IMR-90 (cell line): ENCODE measurements around the gene TMEM163. TPM values are rescaled to one million over a fixed set of nuclear protein-coding genes. Genes with fewer than 3 reads are reported as not detected.
"Not testable (repeated sequence)": the region's sequence is repeated elsewhere in the genome, so short reads cannot be mapped to it uniquely, and the experiment has no call there.

Experiments
- ATAC-seq: fragments of 200-7000 bp; cut with Tn5 transposase; 2 replicates; pipeline ENCODE4 v1.9.1; 2020; ENCODE audit warnings: low read depth, mild to moderate bottlenecking, moderate library complexity
- BruUV-seq: library from RNA; stranded (reverse); fragments of 400-500 nt; replicated peaks from 2 replicates; lab custom pipeline; 2021; lab: Mats Ljungman, UMichigan
- CTCF ChIA-PET: fragments of 300-600 bp; formaldehyde crosslinking; extraction: SDS; loops from one replicate; lab custom pipeline; 2021; ENCODE audit warnings: antibody characterized with exemption; lab: Yijun Ruan, JAX
- POLR2A ChIA-PET: fragments of 300-600 bp; sonication (Branson Sonifier 250); formaldehyde crosslinking; loops from one replicate; lab custom pipeline; 2022; ENCODE audit warnings: antibody characterized with exemption; ENCODE audit not compliant: unreplicated experiment; lab: Charles Lee
- DNase-seq: peaks from one replicate; pipeline ENCODE4 v3.0.0; 2013
- H2AFZ ChIP-seq: replicated peaks from 2 replicates; pipeline ENCODE3; 2013; ENCODE audit warnings: low read length, mild to moderate bottlenecking; ENCODE audit not compliant: poor library complexity
- H2AK5ac ChIP-seq: 2 replicates; pipeline ENCODE4 v1.6.1; 2013; ENCODE audit warnings: low read depth, low read length, inconsistent platforms
- H2AK9ac ChIP-seq: replicated peaks from 2 replicates; pipeline ENCODE3; 2013; ENCODE audit warnings: mild to moderate bottlenecking, low read depth, low read length, moderate library complexity; ENCODE audit not compliant: poor library complexity
- H2BK120ac ChIP-seq: 2 replicates; pipeline ENCODE4 v1.6.1; 2013; ENCODE audit warnings: low read depth, low read length, inconsistent platforms
- H2BK15ac ChIP-seq: 3 replicates; pipeline ENCODE4 v1.6.1; 2013; ENCODE audit warnings: low read depth, low read length, inconsistent platforms
- H2BK20ac ChIP-seq: 2 replicates; pipeline ENCODE4 v1.6.1; 2013; ENCODE audit warnings: low read depth, mild to moderate bottlenecking, inconsistent platforms, low read length, moderate library complexity
- H2BK5ac ChIP-seq: 2 replicates; pipeline ENCODE4 v1.6.1; 2013; ENCODE audit warnings: mild to moderate bottlenecking, low read depth, low read length, inconsistent platforms; ENCODE audit not compliant: poor library complexity, severe bottlenecking
- H3K14ac ChIP-seq: replicated peaks from 2 replicates; pipeline ENCODE4 v1.6.1; 2013; ENCODE audit warnings: low read depth, low read length, inconsistent platforms
- H3K18ac ChIP-seq: 2 replicates; pipeline ENCODE4 v1.6.1; 2013; ENCODE audit warnings: low read depth, low read length, control low read depth
- H3K23ac ChIP-seq: 2 replicates; pipeline ENCODE4 v1.6.1; 2013; ENCODE audit warnings: low read depth, low read length, inconsistent platforms
- H3K27ac ChIP-seq: 2 replicates; pipeline ENCODE4 v1.5.1; 2013; ENCODE audit warnings: mild to moderate bottlenecking, control low read depth, low read length; ENCODE audit not compliant: insufficient read depth
- H3K27me3 ChIP-seq: 2 replicates; pipeline ENCODE4 v1.6.1; 2013; ENCODE audit warnings: low read length; ENCODE audit not compliant: control insufficient read depth, insufficient read depth
- H3K36me3 ChIP-seq: 2 replicates; pipeline ENCODE4 v1.6.1; 2013; ENCODE audit warnings: low read length, mixed read lengths; ENCODE audit not compliant: control insufficient read depth, insufficient read depth
- H3K4ac ChIP-seq: 2 replicates; pipeline ENCODE4 v1.6.1; 2013; ENCODE audit warnings: low read depth, low read length, inconsistent platforms
- H3K4me1 ChIP-seq: 2 replicates; pipeline ENCODE4 v1.6.1; 2013; ENCODE audit warnings: low read length, mixed read lengths; ENCODE audit not compliant: control insufficient read depth, insufficient read depth
- H3K4me2 ChIP-seq: 2 replicates; pipeline ENCODE4 v1.6.1; 2013; ENCODE audit warnings: low read depth, mild to moderate bottlenecking, control low read depth, low read length, moderate library complexity
- H3K4me3 ChIP-seq: 2 replicates; pipeline ENCODE4 v1.5.1; 2013; ENCODE audit warnings: low read depth, mild to moderate bottlenecking, control low read depth, low read length, moderate library complexity; ENCODE audit not compliant: insufficient read depth
- H3K56ac ChIP-seq: 2 replicates; pipeline ENCODE4 v1.6.1; 2013; ENCODE audit warnings: low read length, inconsistent platforms; ENCODE audit not compliant: insufficient read depth; ENCODE audit errors: extremely low read depth
- H3K79me1 ChIP-seq, 2 experiments: 2 replicates each; pipeline ENCODE4 v1.6.1; 2013; ENCODE audit warnings: low read length in 2 of 2, inconsistent platforms in 1 of 2, low read depth in 1 of 2
- H3K9ac ChIP-seq: 2 replicates; pipeline ENCODE4 v1.6.1; 2013; ENCODE audit warnings: low read depth, low read length, control low read depth
- H3K9me1 ChIP-seq: 2 replicates; pipeline ENCODE4 v1.6.1; 2013; ENCODE audit warnings: low read length, inconsistent platforms; ENCODE audit not compliant: insufficient read depth
- H3K9me3 ChIP-seq: 2 replicates; pipeline ENCODE4 v1.6.1; 2013; ENCODE audit warnings: low read length; ENCODE audit not compliant: control insufficient read depth, insufficient read depth
- H4K20me1 ChIP-seq: 2 replicates; pipeline ENCODE4 v1.6.1; 2013; ENCODE audit warnings: low read length, inconsistent platforms; ENCODE audit not compliant: insufficient read depth
- H4K5ac ChIP-seq: 2 replicates; pipeline ENCODE4 v1.6.1; 2013; ENCODE audit warnings: mild to moderate bottlenecking, low read depth, low read length, control low read depth
- H4K8ac ChIP-seq, 2 experiments: 2 replicates each; pipeline ENCODE4 v1.6.1; 2013; ENCODE audit warnings: low read depth in 2 of 2, low read length in 2 of 2, control low read depth in 1 of 2, inconsistent platforms in 1 of 2
- H4K91ac ChIP-seq: 2 replicates; pipeline ENCODE4 v1.6.1; 2013; ENCODE audit warnings: low read depth, low read length, inconsistent platforms; ENCODE audit not compliant: insufficient read depth
- BHLHE40 ChIP-seq: fragments of 150-350 bp; IDR thresholded peaks from 2 replicates; pipeline ENCODE4 v1.6.1; 2016; ENCODE audit warnings: mild to moderate bottlenecking, low read depth, low read length
- FOS ChIP-seq: fragments of 150-350 bp; IDR thresholded peaks from 2 replicates; pipeline ENCODE4 v1.6.1; 2016; ENCODE audit warnings: low read depth, low read length
- MXI1 ChIP-seq: IDR thresholded peaks from 2 replicates; pipeline ENCODE4 v1.6.1; 2012; ENCODE audit warnings: low read depth, mild to moderate bottlenecking, low read length, moderate library complexity, borderline replicate concordance
- RFX5 ChIP-seq: IDR thresholded peaks from 2 replicates; pipeline ENCODE4 v1.8.0; 2012; ENCODE audit warnings: low read depth, mild to moderate bottlenecking, low read length, moderate library complexity
- WGBS, 2 experiments: methylation state at CpG; one replicate each; pipeline versions ENCODE4 v1.1.5 to v1.1.7; 2013; ENCODE audit warnings: missing lambda C conversion rate in 2 of 2; ENCODE audit not compliant: insufficient read length in 1 of 2; ENCODE audit errors: extremely low coverage in 2 of 2; 5-methylcytosine and 5-hydroxymethylcytosine counted together
- dilution Hi-C: fragments of 300-500 bp; cut with HindIII; formaldehyde crosslinking; loops from one replicate; pipeline ENCODE4 v1.14.3; 2018; ENCODE audit warnings: low sequenced_read_pairs; ENCODE audit not compliant: unreplicated experiment
- in situ Hi-C: fragments of 300-500 bp; cut with MboI; formaldehyde crosslinking; loops from 3 replicates; pipeline ENCODE4 v1.14.3; 2019; ENCODE audit warnings: low sequenced_read_pairs, inconsistent platforms, mixed read lengths
- intact Hi-C: fragments of 100-400 bp; cut with micrococcal nuclease; formaldehyde crosslinking; loops from 2 replicates; pipeline ENCODE4 v1.10.0; 2022
- polyA plus RNA-seq, 3 experiments: library from polyadenylated mRNA; depleted of rRNA; stranded (reverse); fragments of >200 nt; gene quantifications; 2 replicates each; pipeline ENCODE4 v1.2.3, GENCODE V29; 2012; ENCODE audit warnings: low replicate concordance in 1 of 3
- total RNA-seq: library from RNA; depleted of rRNA; stranded (reverse); fragments of >200 nt; gene quantifications from 2 replicates; pipeline ENCODE4 v1.2.3, GENCODE V29; 2012
- TF ChIP-seq, protein P1 (sequence below): fragments of 150-350 bp; IDR thresholded peaks from 2 replicates; pipeline ENCODE4 v1.6.1; 2016; ENCODE audit warnings: low read depth, mild to moderate bottlenecking, low read length, moderate library complexity, borderline replicate concordance
- TF ChIP-seq, protein P2 (sequence below): conservative IDR thresholded peaks from 2 replicates; pipeline ENCODE4 v1.5.1; 2012; ENCODE audit warnings: mild to moderate bottlenecking, low read depth, low read length, improper control_type of control experiment

TMEM163 gene
- total and polyA plus RNA-seq, 2 of the 4 experiments (the other 2 are of a cell fraction), result not detected

GRCh38 chr2:134619250-134619649, 99.5 kb downstream of the TMEM163 start:
- no peaks in the 10 kb centered on the region for H3K27me3 ChIP-seq
- no peak overlapping the region for H2AK9ac ChIP-seq
- no peak overlapping the region for H2AFZ ChIP-seq
- no peak overlapping the region for H2AK5ac ChIP-seq
- in situ Hi-C loops, result no loop called here
- intact Hi-C loops, result no loop called here
- no peak overlapping the region for H4K5ac ChIP-seq
- ChIA-PET POLR2A (no interaction called here), CTCF (interaction anchor here (0.6 kb wide), 1 partner anchor 15 kb away, joined by 3 read pairs; no protein-coding TSS in a partner anchor)
- no peak overlapping the region for H4K91ac ChIP-seq
- no peaks in the 10 kb centered on the region for H3K36me3 ChIP-seq
- TF ChIP-seq MXI1 (no peak), BHLHE40 (no peak), RFX5 (no peak), FOS (no peak)
- TF ChIP-seq, protein P1, sequence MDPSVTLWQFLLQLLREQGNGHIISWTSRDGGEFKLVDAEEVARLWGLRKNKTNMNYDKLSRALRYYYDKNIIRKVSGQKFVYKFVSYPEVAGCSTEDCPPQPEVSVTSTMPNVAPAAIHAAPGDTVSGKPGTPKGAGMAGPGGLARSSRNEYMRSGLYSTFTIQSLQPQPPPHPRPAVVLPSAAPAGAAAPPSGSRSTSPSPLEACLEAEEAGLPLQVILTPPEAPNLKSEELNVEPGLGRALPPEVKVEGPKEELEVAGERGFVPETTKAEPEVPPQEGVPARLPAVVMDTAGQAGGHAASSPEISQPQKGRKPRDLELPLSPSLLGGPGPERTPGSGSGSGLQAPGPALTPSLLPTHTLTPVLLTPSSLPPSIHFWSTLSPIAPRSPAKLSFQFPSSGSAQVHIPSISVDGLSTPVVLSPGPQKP, result no peak
- TF ChIP-seq, protein P2, sequence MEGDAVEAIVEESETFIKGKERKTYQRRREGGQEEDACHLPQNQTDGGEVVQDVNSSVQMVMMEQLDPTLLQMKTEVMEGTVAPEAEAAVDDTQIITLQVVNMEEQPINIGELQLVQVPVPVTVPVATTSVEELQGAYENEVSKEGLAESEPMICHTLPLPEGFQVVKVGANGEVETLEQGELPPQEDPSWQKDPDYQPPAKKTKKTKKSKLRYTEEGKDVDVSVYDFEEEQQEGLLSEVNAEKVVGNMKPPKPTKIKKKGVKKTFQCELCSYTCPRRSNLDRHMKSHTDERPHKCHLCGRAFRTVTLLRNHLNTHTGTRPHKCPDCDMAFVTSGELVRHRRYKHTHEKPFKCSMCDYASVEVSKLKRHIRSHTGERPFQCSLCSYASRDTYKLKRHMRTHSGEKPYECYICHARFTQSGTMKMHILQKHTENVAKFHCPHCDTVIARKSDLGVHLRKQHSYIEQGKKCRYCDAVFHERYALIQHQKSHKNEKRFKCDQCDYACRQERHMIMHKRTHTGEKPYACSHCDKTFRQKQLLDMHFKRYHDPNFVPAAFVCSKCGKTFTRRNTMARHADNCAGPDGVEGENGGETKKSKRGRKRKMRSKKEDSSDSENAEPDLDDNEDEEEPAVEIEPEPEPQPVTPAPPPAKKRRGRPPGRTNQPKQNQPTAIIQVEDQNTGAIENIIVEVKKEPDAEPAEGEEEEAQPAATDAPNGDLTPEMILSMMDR, result no peak
- no peak overlapping the region for H3K4me2 ChIP-seq
- no peak overlapping the region for H3K23ac ChIP-seq
- no peaks in the 10 kb centered on the region for H3K9me3 ChIP-seq
- no peak overlapping the region for H2BK20ac ChIP-seq
- dilution Hi-C loops, result no loop called here
- WGBS, 2 experiments, result no CpG with 5 or more reads among the region's 4 CpGs
- H4K8ac ChIP-seq, result no peak overlapping the region
- no peaks in the 10 kb centered on the region for H3K9me1 ChIP-seq
- no peak overlapping the region for H3K4ac ChIP-seq
- H3K18ac ChIP-seq, result no peak overlapping the region
- no peak overlapping the region for H3K14ac ChIP-seq
- H2BK5ac ChIP-seq, result no peak overlapping the region
- H4K20me1 ChIP-seq, result no peaks in the 10 kb centered on the region
- no TSS peak for BruUV-seq
- no peak overlapping the region for H3K4me3 ChIP-seq
- no peak overlapping the region for H3K9ac ChIP-seq
- H2BK120ac ChIP-seq, result no peak overlapping the region
- DNase-seq, result no peak
- H3K79me1 ChIP-seq, result no peaks in the 10 kb centered on the region
- H3K4me1 ChIP-seq, result no peaks in the 10 kb centered on the region
- H3K56ac ChIP-seq, result no peak overlapping the region
- ATAC-seq, result no peak
- H3K27ac ChIP-seq, result no peak overlapping the region
- H2BK15ac ChIP-seq, result no peak overlapping the region

DNA sequence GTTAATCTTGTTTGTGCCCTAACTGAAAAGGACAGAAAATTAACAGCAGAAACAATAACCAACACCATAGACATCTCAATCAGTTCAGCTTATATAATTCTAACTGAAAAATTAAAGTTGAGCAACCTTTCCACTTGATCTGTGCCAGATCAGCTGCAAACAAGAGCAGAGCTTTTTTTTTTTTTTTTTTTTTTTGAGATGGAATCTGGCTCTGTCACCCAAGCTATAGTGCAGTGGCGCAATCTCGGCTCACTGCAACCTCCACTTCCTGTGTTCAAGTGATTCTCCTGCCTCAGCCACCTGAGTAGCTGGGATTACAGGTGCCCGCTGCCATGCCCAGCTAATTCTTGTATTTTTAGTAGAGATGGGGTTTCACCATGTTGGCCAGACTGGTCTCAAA, 103.3 kb downstream of the TMEM163 start:
- H3K9me1 ChIP-seq, H3K9me3 ChIP-seq, ATAC-seq, H3K4me1 ChIP-seq, CTCF ChIA-PET, dilution Hi-C loops, H3K56ac ChIP-seq, DNase-seq, POLR2A ChIA-PET, H3K27me3 ChIP-seq, H3K4ac ChIP-seq, H2BK5ac ChIP-seq, H3K18ac ChIP-seq, BruUV-seq, in situ Hi-C loops, H4K5ac ChIP-seq, H3K4me2 ChIP-seq, intact Hi-C loops, H2BK120ac ChIP-seq, H3K23ac ChIP-seq, H3K36me3 ChIP-seq, H3K14ac ChIP-seq, H4K91ac ChIP-seq, H2AFZ ChIP-seq, H2BK15ac ChIP-seq, H3K4me3 ChIP-seq, H4K20me1 ChIP-seq, H3K27ac ChIP-seq, H2AK9ac ChIP-seq, H3K9ac ChIP-seq, H4K8ac ChIP-seq, H2AK5ac ChIP-seq, H3K79me1 ChIP-seq, H2BK20ac ChIP-seq: not testable (repeated sequence)
- no CpG with 5 or more reads among the region's 3 CpGs for WGBS, 2 experiments
